Body of pancreas (tissue), 4 donors: ENCODE results near the gene EN1.

ENCODE experiments used
- POLR2A ChIP-seq, 3 donors: fragments of 450-650 bp; IDR thresholded peaks; one replicate each; pipeline ENCODE4 v1.6.1; 2016; ENCODE audit warnings: antibody characterized with exemption in 3 of 3, mild to moderate bottlenecking in 2 of 3
- TF ChIP-seq, protein P1 (sequence below), 7 experiments: fragments of 450-650 bp in 4 of 7; fragments of 200-600 bp in 3 of 7; sonication (generic) in 3 of 7; IDR thresholded peaks; one replicate each; pipeline ENCODE4 v1.5.1; 2016 to 2019; ENCODE audit warnings: antibody characterized with exemption in 7 of 7

GRCh38 chr2:118834440-118834810 lies 13.0 kb downstream of the EN1 start:
- TF ChIP-seq, protein P1, sequence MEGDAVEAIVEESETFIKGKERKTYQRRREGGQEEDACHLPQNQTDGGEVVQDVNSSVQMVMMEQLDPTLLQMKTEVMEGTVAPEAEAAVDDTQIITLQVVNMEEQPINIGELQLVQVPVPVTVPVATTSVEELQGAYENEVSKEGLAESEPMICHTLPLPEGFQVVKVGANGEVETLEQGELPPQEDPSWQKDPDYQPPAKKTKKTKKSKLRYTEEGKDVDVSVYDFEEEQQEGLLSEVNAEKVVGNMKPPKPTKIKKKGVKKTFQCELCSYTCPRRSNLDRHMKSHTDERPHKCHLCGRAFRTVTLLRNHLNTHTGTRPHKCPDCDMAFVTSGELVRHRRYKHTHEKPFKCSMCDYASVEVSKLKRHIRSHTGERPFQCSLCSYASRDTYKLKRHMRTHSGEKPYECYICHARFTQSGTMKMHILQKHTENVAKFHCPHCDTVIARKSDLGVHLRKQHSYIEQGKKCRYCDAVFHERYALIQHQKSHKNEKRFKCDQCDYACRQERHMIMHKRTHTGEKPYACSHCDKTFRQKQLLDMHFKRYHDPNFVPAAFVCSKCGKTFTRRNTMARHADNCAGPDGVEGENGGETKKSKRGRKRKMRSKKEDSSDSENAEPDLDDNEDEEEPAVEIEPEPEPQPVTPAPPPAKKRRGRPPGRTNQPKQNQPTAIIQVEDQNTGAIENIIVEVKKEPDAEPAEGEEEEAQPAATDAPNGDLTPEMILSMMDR (IDR thresholded peaks at IDR 0.05): no peak
- no peak for TF ChIP-seq POLR2A (IDR thresholded peaks at IDR 0.05)
